Stimulated activated CD4-positive, alpha-beta T cell treated with anti-CD3 and anti-CD28 coated beads, Interleukin-1b, Interleukin-23, amount 100 ng/mL, for 1 hour (primary cell): Measurements from ENCODE around the gene MBD4.
A peak's percentile ranks its signal among the peaks of the same experiment; 100 is the strongest.

ENCODE experiments used
- DNase-seq, 2 donors: peaks; one replicate each; pipeline ENCODE4 v3.0.0-alpha.2; 2020; ENCODE audit warnings: low read depth in 2 of 2

The MBD4 gene

DNA sequence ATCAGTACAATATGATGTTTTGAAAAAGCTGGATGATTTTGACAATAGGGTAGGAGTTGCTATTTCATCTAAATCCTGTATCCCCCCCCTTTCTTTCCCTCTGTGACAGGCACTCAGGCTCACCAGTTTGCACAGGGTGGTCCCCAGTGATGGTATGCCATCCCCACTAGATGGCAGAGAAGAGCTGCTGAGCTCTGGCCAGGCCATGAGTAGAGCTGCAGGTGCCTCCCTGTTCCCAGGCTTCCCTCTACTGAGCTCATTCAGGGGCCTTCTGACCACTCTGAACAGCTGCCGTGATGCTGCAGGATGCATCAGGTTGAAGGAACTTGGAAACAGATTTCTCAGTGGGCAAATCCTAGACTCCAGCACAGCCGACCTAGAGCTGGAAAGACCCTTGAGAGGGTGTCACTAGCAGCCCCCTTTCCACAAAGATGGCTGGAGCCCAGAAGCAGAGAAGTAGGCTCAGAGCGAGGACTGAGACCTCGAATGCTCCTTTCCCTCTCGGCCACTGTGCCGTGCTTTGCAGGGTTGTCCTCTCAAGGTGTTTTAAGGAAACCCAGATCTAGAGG lies 56.4 kb downstream of the MBD4 start:
- peak in 1 of 2 donors; percentile 21 for DNase-seq

GRCh38 chr3:129382366-129382765 lies 57.4 kb downstream of the MBD4 start:
- no peak for DNase-seq
